ENCODE results near the gene CTPS1.

The CTPS1 gene

GRCh38 chr1:41025979-41026819 is 46.7 kb downstream of the CTPS1 start:
- DNase-seq = no peak

GRCh38 chr1:41028034-41028642 is 48.6 kb downstream of the CTPS1 start:
- no peak for DNase-seq

GRCh38 chr1:41030872-41031616 is 51.5 kb downstream of the CTPS1 start:
- no peak for DNase-seq

DNA sequence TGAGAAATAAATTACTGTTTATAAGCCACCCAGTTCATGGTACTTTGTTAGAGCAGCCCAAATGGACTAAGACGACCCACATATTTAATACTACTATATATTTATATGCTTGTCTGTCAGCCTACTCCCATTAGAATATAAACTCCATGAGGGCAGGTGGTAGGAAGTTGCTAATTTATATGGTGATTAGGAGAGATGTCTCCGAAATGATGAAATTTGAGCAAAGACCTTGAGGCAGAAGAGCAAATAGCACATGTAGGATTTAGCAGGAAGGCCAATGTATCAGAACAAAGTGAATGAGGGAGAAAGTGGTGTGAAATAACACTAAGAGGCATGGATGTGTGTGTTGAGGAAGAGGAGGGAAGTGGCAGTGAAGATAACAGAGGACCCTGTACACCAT is 52.7 kb downstream of the CTPS1 start:
- DNase-seq = no peak

DNA sequence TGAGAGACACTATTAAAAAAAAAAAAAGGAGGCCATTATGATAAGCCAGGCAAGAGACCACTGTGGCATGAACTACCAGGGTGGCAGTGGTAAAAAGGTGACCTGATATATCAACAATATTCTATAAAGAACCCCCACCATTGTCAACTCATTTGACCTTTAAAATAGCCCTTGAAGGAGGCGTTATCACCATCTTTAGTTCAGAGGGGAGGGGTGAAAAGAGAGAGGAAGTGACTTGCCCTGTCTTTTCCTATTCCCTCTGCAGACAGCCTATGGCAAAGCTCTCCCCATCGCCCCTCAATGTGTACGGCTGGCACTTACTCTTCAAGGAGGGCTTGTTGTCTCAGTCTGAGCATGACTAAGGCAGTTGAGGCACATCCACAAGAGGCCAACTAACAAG is 53.8 kb downstream of the CTPS1 start:
- DNase-seq = no peak

DNA sequence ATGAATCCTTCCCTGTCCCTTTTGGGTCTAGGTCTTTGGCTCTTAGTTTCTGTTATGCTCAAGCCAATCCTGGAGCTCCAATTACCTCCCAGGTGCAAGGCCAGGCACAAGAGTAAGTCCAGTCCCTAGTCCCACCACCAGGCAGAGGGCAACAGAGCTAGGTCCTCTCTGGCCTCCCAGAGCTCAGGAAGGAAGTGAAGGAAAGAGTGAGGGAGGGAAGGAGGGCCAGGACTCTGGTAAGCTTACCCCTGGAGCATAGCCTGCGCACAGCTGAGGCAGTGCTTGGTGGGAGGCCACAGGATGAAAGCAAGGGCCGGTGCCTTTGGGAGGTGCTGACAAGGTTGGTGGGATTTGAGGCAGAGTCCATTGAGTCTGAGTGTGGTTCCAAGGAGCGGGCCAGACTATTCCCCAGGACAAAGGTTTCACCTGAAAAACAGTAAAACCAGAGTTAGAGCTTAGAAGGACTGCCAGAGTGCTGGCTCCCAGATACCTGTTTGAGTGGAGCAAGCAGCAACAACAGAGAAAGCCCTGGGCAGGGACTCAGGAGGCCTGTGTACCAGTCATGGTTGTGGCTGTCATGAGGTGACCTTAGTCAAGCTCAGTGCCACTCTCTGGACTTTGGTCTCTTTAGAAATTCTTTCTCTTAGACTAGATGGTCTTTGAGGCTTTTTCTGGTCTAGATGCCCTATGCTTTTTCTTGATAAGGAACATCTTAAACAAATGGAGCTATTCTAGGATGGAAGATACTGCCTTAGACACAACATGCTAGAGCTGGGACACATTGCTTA is 57.8 kb downstream of the CTPS1 start:
- no peak for DNase-seq

DNA sequence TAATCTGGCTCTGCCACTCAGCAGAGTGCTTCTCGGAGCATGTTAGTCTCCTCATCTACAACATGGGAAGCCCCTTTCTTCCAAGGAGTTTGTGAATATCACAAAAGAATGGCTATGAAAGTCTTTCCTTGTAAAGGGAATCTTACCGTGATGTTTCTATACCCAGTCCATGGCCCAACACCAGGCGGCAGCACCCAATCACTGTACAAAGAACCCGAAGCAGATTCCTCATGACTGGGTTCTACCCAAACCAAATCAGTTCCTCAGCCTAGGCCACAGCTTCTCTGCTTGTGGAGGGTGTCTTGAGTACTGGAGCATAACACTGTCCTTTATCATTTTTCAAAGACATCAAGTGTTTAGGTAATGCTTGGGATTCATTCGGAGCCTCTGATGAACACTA is 58.6 kb downstream of the CTPS1 start:
- no peak for DNase-seq

GRCh38 chr1:41041614-41042270 is 62.2 kb downstream of the CTPS1 start:
- DNase-seq = no peak

DNA sequence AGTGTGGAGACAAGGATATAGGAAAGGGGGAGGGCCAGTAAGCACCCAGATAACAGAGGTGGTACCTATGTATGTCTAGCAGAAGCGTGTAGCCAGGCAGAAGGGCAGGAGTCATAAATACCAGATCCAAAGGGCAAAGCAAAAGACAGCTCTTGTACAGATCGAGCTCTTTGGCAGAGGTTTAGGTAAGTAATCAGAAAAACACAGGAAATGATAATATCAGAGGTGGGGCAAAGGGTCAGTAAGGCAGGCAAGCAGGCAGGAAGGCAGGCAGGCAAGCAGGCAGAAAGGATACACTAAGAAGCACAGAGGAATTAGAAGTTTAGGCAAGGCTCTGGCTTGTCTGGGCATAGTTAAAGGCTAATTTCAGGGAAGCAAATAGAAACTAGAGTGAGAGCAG is 64.7 kb downstream of the CTPS1 start:
- DNase-seq = no peak

DNA sequence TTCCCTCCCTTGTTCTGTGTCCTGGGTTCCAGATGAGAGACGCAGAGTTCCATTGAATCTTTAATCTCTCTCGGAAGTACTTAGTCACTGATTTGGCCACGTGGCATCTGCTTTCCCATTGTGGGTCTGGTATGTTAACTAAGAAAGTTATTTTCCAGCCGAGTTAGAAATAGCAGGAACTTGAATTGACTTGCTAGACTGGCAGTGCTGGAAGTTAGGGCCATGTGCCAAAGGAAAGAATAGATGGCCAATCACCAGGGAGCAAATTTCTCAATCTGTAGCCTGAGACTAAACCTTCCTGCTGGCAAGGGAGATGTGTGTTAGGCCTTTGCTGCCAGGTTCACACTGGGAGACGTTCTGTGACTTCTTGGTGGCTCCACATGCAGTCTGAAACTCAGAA is 66.2 kb downstream of the CTPS1 start:
- DNase-seq = no peak

DNA sequence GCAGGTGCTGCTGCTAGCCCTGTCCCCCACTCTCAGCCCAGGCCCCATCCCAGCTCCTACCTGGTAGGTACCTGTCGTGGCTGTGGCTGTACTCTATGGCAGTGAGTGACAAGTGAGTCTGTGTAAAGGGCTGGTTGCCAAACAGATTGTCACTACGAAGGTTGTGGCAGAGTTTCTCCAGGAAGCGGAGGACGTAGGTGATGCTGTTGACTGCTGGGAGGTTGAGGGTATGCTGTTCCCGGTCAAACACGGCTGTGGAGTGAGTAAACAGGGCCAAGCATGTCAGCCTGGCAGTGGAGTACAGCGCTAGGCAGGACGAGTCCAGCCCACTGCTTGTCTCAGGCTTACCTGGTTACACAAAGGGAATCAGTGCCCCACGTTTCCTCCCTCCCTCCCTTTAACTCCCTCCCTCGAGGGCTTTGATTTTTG is 66.9 kb downstream of the CTPS1 start:
- DNase-seq = no peak

- DNase-seq = no peak
Observed at GRCh38 chr1:41048540-41048939, 69.0 kb downstream of the CTPS1 start.

GRCh38 chr1:41051022-41051421 is 71.5 kb downstream of the CTPS1 start:
- DNase-seq = no peak

GRCh38 chr1:41053316-41053715 is 73.8 kb downstream of the CTPS1 start:
- DNase-seq = no peak

DNA sequence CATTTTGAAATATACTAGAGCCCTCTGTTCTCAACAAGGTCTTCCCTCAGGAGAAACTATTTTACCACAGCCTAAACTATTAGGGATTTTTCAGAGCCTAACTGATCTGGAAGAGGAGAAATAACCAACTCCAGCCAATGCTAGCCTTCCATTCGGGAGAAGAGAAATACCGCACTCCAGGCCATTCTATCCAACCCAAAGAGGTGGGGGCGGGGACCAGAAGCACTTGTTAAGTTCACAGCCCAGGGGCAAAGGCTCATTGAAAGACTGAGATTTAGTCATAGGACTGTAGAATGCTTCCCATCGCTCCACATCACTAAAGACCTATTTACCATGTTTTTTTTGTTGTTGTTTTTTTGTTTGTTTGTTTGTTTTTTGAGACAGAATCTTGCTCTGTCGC is 77.4 kb downstream of the CTPS1 start:
- DNase-seq = no peak

Data from left hindlimb (tissue), 1 donor.